ENCODE measurements around the gene CLSTN2. TPM values are rescaled to one million over a fixed set of nuclear protein-coding genes. Genes with fewer than 3 reads are reported as not detected.

CLSTN2 gene
- total and polyA plus RNA-seq, 8 donors = 0.31 to 1.1 (median 0.61) TPM

- no peaks in the 10 kb centered on the region for H3K9me3 ChIP-seq
- DNase-seq = no peak
- no peaks in the 10 kb centered on the region for H3K36me3 ChIP-seq
- intact Hi-C loops (cut with DNase I) = no loop called here
- TF ChIP-seq CTCF (IDR thresholded peaks at IDR 0.05) = no peak
- H3K27me3 ChIP-seq = no peaks in the 10 kb centered on the region
- peaks cover 0 to 7% of the 10 kb centered on the region in 2 donors for H3K4me1 ChIP-seq
- no peak overlapping the region for H3K4me3 ChIP-seq
- no peak for ATAC-seq
- H3K27ac ChIP-seq = peak overlapping the region in 1 of 2 donors; percentile 55
Observed at GRCh38 chr3:140468407-140468806, 533.4 kb downstream of the CLSTN2 start.

GRCh38 chr3:140469491-140469890 is 534.5 kb downstream of the CLSTN2 start:
- no peak for TF ChIP-seq CTCF (IDR thresholded peaks at IDR 0.05)

GRCh38 chr3:140470211-140470610 is 535.2 kb downstream of the CLSTN2 start:
- H3K36me3 ChIP-seq = no peaks in the 10 kb centered on the region
- no peaks in the 10 kb centered on the region for H3K9me3 ChIP-seq
- DNase-seq (no peak), ATAC-seq (no peak)
- H3K27ac ChIP-seq = no peak overlapping the region
- intact Hi-C loops (cut with DNase I) = no loop called here
- H3K4me1 ChIP-seq = peaks cover 0 to 7% of the 10 kb centered on the region in 2 donors
- H3K27me3 ChIP-seq = no peaks in the 10 kb centered on the region
- no peak for TF ChIP-seq CTCF (IDR thresholded peaks at IDR 0.05)
- no peak overlapping the region for H3K4me3 ChIP-seq

More at GRCh38 chr3:140469491-140469890, 534.5 kb downstream of the CLSTN2 start:
- no peaks in the 10 kb centered on the region for H3K9me3 ChIP-seq
- no peak overlapping the region for H3K27ac ChIP-seq
- DNase-seq (no peak), ATAC-seq (no peak)
- H3K4me1 ChIP-seq = peaks cover 0 to 7% of the 10 kb centered on the region in 2 donors
- H3K4me3 ChIP-seq = no peak overlapping the region
- no peaks in the 10 kb centered on the region for H3K27me3 ChIP-seq
- no peaks in the 10 kb centered on the region for H3K36me3 ChIP-seq
- intact Hi-C loops (cut with DNase I) = no loop called here

- Histone ChIP-seq H3K36me3 (no peaks in the 10 kb centered on the region), H3K27me3 (no peaks in the 10 kb centered on the region)
- intact Hi-C loops (cut with DNase I) = no loop called here
Observed at GRCh38 chr3:140470962-140471361, 536.0 kb downstream of the CLSTN2 start.

More at GRCh38 chr3:140470962-140471361, 536.0 kb downstream of the CLSTN2 start:
- no peak for DNase-seq
- no peaks in the 10 kb centered on the region for H3K9me3 ChIP-seq
- peaks cover 0 to 7% of the 10 kb centered on the region in 2 donors for H3K4me1 ChIP-seq
- ATAC-seq = no peak
- no peak overlapping the region for H3K27ac ChIP-seq
- TF ChIP-seq CTCF (IDR thresholded peaks at IDR 0.05) = no peak
- no peak overlapping the region for H3K4me3 ChIP-seq
